ENCODE measurements around the gene AMACR. TPM values are rescaled to one million over a fixed set of nuclear protein-coding genes. Genes with fewer than 3 reads are reported as not detected.

AMACR gene
- total and polyA plus RNA-seq, 2 donors (not counting 3 experiments of a cell fraction or from before 2014, with no cell fraction given): 6.7 to 8.7 TPM

DNA sequence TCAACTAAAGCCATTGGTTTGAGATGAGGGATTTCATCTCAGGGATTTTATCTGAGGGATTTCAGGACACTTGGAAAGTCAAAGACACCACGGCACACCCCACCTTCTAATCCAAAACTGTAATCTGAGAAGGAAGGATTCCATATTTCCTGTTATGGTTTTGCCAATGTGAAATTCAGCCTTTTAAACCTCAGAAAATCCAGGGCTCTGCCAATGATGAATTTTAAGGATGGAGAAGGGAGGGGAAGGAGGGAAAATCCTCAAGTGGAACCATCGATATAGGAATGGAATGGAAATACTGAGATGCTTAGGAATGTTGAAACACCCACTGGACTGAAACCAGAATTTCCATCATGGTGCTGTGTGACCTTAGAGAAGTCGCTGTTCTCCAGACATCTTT lies 29.9 kb upstream of the AMACR start:
- POLR2A ChIA-PET: no interaction called here
- TF ChIP-seq POLR2A (IDR thresholded peaks at IDR 0.05; ENCODE audit: low read depth, low read length) (no peak), FOS (IDR thresholded peaks at IDR 0.05; ENCODE audit: borderline replicate concordance, insufficient read depth, low read length) (no peak), GATA2 (IDR thresholded peaks at IDR 0.05; ENCODE audit: insufficient read depth, insufficient read length, low read depth, low read length) (no peak), MYC (IDR thresholded peaks at IDR 0.05; ENCODE audit: low read depth, low read length) (no peak), POLR2AphosphoS5 (IDR thresholded peaks at IDR 0.05; ENCODE audit: insufficient read depth, low read depth, low read length) (no peak), EZH2 (IDR thresholded peaks at IDR 0.05; ENCODE audit: borderline replicate concordance, low read depth, low read length, severe bottlenecking) (no peak), MAX (IDR thresholded peaks at IDR 0.05; ENCODE audit: insufficient read depth, insufficient read length) (no peak), JUN (IDR thresholded peaks at IDR 0.05; ENCODE audit: borderline replicate concordance, insufficient read depth, insufficient read length, low read depth) (no peak)
- TF ChIP-seq, protein P1, sequence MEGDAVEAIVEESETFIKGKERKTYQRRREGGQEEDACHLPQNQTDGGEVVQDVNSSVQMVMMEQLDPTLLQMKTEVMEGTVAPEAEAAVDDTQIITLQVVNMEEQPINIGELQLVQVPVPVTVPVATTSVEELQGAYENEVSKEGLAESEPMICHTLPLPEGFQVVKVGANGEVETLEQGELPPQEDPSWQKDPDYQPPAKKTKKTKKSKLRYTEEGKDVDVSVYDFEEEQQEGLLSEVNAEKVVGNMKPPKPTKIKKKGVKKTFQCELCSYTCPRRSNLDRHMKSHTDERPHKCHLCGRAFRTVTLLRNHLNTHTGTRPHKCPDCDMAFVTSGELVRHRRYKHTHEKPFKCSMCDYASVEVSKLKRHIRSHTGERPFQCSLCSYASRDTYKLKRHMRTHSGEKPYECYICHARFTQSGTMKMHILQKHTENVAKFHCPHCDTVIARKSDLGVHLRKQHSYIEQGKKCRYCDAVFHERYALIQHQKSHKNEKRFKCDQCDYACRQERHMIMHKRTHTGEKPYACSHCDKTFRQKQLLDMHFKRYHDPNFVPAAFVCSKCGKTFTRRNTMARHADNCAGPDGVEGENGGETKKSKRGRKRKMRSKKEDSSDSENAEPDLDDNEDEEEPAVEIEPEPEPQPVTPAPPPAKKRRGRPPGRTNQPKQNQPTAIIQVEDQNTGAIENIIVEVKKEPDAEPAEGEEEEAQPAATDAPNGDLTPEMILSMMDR (IDR thresholded peaks at IDR 0.05; ENCODE audit: extremely low read depth in 1 of 2, insufficient read depth in 1 of 2, low read depth in 1 of 2, low read length in 2 of 2): no peak
- dilution Hi-C loops (cut with MboI; ENCODE audit: extremely low pct_ligation_motif_present, low sequenced_read_pairs): no loop called here
- no peak for FAIRE-seq
- H4K20me1 ChIP-seq (replicated peaks; ENCODE audit: control insufficient read depth, extremely low read depth, insufficient read depth, low read length): no peaks in the 10 kb centered on the region
- BruUV-seq (replicated peaks): no TSS peak
- peaks cover 17% of the 10 kb centered on the region for H3K4me1 ChIP-seq (ENCODE audit: control insufficient read depth, extremely low read depth, insufficient read depth, low read length)
- no peaks in the 10 kb centered on the region for H3K79me2 ChIP-seq (ENCODE audit: control insufficient read depth, insufficient read depth, low read length)
- H2AFZ ChIP-seq (ENCODE audit: low read depth, low read length): no peak overlapping the region
- no peak for DNase-seq (ENCODE audit: low read depth, low spot score)
- intact Hi-C loops (cut with micrococcal nuclease): no loop called here
- H3K9me1 ChIP-seq (replicated peaks; ENCODE audit: control insufficient read depth, extremely low read depth, insufficient read depth, low read length): no peaks in the 10 kb centered on the region
- H3K4me2 ChIP-seq (ENCODE audit: insufficient read depth, low read length): no peak overlapping the region
- H3K4me3 ChIP-seq (replicated peaks in 1 of 3; ENCODE audit: insufficient read depth in 1 of 3, low read depth in 1 of 3, low read length in 3 of 3): no peak overlapping the region
- CTCF ChIA-PET: no interaction called here
- no peak overlapping the region for H3K9ac ChIP-seq (replicated peaks; ENCODE audit: extremely low read depth, insufficient read depth, low read length)
- H3K27ac ChIP-seq (ENCODE audit: insufficient read depth, low read depth, low read length): no peak overlapping the region
- H3K9me3 ChIP-seq (replicated peaks; ENCODE audit: control insufficient read depth, insufficient read depth, low read length): no peaks in the 10 kb centered on the region
- no peaks in the 10 kb centered on the region for H3K27me3 ChIP-seq (ENCODE audit: control insufficient read depth in 2 of 2, insufficient read depth in 2 of 2, low read length in 2 of 2)
- H3K36me3 ChIP-seq (ENCODE audit: control insufficient read depth in 2 of 2, extremely low read depth in 1 of 2, insufficient read depth in 2 of 2, low read length in 2 of 2): no peaks in the 10 kb centered on the region
